GM10847 (cell line): ENCODE measurements around the gene MYO16.

Source experiments
- POLR2A ChIP-seq: IDR thresholded peaks from 2 replicates; pipeline ENCODE4 v1.6.1; 2011; ENCODE audit not compliant: insufficient read length; ENCODE audit errors: extremely low read depth

Gene MYO16

GRCh38 chr13:108629181-108629752 lies at the start of gene MYO16:
Gene MYO16 (plus strand): TSS chr13:108629611. CDS start chr13:108629845, 234 bp downstream.
- TF ChIP-seq POLR2A, result no peak

DNA sequence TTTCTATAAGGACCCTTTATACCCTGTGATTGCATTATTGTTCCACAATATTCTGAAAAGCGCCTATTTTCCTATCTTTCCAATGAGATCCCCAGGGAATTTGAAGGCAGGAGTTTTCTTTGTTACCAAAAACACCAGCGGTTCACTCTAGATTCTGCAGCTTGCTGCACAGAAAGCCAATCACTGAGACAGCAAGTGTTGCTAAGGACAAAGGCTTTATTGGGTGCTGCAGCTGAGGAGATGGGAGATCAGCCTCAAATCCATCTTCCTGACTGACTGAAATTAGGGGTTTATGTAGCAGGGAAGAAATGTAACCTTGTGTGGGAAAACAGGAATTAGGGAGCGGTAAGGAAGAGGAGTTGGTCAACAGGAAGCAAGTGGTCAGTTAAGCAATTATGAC lies 42.6 kb upstream of the MYO16 start:
- no peak for TF ChIP-seq POLR2A

GRCh38 chr13:108588516-108588915 lies 40.9 kb upstream of the MYO16 start:
- TF ChIP-seq POLR2A, result no peak

DNA sequence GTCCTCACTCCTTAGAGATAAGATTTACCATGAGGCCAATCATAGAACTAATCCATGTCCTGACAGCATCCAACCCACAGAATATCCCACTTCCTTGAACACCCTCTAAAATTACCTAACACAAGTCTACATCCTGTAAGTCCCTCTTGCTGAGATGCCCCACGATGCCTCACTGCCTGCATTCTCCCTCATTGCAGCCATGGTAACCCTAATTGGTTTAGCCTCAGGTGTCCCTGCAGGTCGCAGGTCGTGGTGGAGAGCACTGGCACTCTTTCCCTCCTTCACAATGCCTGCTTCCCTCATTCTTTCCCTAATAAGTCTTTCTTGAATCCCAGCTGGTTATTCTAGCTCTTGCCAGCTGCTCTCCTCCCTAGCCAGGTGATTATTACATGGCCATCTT lies 35.3 kb upstream of the MYO16 start:
- no peak for TF ChIP-seq POLR2A

GRCh38 chr13:108595436-108596274 lies 33.8 kb upstream of the MYO16 start:
- no peak for TF ChIP-seq POLR2A

GRCh38 chr13:108597943-108598342 lies 31.5 kb upstream of the MYO16 start:
- no peak for TF ChIP-seq POLR2A

GRCh38 chr13:108606424-108606823 lies 23.0 kb upstream of the MYO16 start:
- TF ChIP-seq POLR2A, result no peak

GRCh38 chr13:108609353-108609752 lies 20.1 kb upstream of the MYO16 start:
- TF ChIP-seq POLR2A, result no peak

GRCh38 chr13:108610507-108610906 lies 18.9 kb upstream of the MYO16 start:
- no peak for TF ChIP-seq POLR2A

GRCh38 chr13:108615241-108615640 lies 14.2 kb upstream of the MYO16 start:
- no peak for TF ChIP-seq POLR2A

DNA sequence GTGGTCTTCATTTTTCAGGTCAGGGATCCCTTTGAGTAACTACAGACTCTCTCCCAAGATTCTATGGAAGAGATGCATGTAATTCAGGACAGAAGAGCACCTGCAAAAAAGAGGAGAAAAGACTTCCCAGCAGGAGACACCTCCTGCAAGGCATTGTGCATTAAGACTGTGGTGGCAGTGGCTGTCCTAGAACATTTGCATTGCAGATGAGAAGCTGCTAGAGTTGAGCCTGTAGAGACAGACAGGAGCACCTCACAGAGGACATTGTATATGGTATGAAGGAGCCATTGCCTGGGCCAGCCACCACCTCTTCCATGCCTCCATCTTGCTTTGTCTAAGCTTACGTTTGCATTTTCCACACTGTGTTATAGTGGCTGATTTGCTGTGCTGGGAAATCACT lies 11.2 kb upstream of the MYO16 start:
- no peak for TF ChIP-seq POLR2A

DNA sequence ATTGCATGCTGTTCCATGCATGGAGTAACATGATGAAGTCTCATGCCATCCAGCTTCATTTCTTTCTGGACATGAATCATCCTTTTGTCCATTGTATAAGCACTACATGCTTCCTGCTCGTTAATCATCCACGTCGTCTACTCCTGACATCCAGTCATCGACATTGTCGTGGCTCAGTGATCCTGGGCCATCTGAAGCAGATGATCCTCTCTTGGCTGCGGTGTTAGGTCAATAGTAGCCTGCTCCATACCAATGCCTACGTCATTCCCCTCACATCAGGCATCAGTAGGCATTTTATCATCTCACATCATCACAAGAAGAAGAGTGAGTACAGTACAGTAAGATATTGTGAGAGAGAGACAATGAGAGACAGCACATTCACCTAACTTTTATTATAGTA lies 7.9 kb upstream of the MYO16 start:
- TF ChIP-seq POLR2A, result no peak

- TF ChIP-seq POLR2A, result no peak
Measured at GRCh38 chr13:108624108-108624507, 5.3 kb upstream of the MYO16 start.

DNA sequence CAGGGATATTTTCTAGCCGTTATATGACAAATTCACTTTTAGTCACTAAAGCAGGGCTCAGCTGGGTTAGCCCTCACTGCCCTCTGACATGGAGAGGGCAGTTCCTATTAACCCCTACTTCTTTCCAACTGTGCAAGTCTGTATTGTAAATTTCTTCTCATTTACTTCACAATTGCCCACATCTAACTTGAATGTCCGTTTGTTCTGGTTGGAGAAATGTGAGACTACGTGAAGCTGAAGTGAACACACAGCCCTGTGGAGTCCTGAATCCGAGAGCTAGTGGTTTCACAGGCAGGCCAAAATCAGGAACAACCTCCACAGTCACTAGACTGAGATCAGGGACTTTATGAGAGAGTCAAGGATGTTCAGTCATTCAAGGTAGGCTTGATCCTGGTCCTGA lies 4.4 kb upstream of the MYO16 start:
- TF ChIP-seq POLR2A, result no peak

- no peak for TF ChIP-seq POLR2A
Measured at GRCh38 chr13:108629988-108630387, 577 bp downstream of the MYO16 start.

DNA sequence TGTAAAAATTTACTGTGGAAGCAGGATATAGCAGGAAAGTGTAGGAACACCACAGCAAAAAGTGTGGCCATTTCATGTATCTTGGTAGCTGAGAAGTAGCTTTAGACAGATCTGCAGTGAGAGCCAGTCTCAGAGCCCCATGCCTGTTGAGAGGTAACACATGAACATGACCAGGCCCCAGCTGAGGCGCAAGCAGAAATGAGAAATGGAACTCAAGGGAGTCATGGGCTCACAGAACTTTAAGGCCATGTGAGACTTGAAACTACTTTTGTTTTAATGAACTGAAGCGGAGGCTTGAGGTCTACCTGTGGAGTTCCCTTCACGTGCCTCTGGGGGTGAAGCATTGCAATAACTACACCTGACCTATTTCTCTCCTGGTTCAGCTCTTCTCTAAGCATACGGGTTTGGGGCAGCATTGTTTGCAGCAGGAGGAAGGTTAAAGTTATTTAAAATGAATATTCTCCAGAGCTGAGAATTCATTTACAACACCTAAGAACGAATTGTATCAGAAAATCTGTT lies 3.3 kb downstream of the MYO16 start:
- TF ChIP-seq POLR2A, result no peak
